DND-41 (cell line): ENCODE data around the gene THSD4.

Source experiments
- EZH2 ChIP-seq: IDR thresholded peaks from 3 replicates; pipeline ENCODE4 v1.6.1; 2012; ENCODE audit warnings: borderline replicate concordance, low read depth, mild to moderate bottlenecking, moderate library complexity, low read length, inconsistent platforms; ENCODE audit not compliant: severe bottlenecking
- TF ChIP-seq, protein P1 (sequence below): IDR thresholded peaks from 2 replicates; pipeline ENCODE4 v1.5.1; 2012; ENCODE audit warnings: borderline replicate concordance, low read length, moderate library complexity, mild to moderate bottlenecking; ENCODE audit not compliant: poor library complexity, severe bottlenecking; ENCODE audit errors: extremely low read depth

DNA sequence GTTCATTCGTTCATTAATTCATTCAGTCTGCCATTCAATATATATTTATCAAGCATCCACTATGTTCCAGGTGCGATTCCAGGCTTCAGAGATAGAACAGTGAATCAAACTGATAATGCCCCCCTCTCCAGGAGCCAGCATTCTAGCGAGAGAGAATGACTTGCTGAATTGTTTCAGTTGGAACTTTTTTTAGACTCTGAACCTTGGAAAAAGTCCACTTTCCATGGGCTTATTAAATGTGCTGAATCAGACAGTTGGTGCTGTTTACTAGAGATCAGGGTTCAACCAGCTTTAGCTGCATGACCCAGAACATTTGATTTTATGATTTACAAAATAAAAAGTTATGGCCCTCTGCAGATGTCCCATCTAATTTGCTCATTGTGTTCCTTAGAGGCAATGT lies 213.2 kb downstream of the THSD4 start:
- TF ChIP-seq, protein P1, sequence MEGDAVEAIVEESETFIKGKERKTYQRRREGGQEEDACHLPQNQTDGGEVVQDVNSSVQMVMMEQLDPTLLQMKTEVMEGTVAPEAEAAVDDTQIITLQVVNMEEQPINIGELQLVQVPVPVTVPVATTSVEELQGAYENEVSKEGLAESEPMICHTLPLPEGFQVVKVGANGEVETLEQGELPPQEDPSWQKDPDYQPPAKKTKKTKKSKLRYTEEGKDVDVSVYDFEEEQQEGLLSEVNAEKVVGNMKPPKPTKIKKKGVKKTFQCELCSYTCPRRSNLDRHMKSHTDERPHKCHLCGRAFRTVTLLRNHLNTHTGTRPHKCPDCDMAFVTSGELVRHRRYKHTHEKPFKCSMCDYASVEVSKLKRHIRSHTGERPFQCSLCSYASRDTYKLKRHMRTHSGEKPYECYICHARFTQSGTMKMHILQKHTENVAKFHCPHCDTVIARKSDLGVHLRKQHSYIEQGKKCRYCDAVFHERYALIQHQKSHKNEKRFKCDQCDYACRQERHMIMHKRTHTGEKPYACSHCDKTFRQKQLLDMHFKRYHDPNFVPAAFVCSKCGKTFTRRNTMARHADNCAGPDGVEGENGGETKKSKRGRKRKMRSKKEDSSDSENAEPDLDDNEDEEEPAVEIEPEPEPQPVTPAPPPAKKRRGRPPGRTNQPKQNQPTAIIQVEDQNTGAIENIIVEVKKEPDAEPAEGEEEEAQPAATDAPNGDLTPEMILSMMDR = no peak
- no peak for TF ChIP-seq EZH2
